ENCODE results near the gene A2M. TPM values are rescaled to one million over a fixed set of nuclear protein-coding genes. Genes with fewer than 3 reads are reported as not detected.

The A2M gene
- total RNA-seq, 2 experiments from 2014 or later: not detected

DNA sequence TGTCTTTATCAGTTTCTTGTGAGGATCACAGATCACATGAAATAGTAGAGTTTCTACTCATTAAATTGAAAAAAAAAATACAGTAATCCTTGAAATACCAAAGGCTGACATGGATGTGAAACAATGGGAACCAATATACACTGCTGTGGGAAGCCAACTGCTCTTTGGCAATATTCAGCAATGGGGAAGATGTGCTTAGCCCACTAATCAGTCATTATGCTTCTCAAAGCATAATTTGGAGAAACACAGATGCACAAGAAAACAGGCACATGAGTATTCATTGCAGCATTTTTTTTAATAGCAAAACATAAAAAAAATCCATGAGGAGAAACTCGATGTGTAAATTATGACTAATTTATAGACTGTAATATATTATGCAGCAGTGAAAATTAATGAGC, 40.6 kb downstream of the A2M start:
- H3K36me3 Mint-ChIP-seq: peaks cover 6% of the 10 kb centered on the region
- intact Hi-C loops (cut with micrococcal nuclease): no loop called here
- no peak for DNase-seq
- H3K4me1 Mint-ChIP-seq (ENCODE audit: low read depth): no peaks in the 10 kb centered on the region
- no peak overlapping the region for H3K4me3 Mint-ChIP-seq
- no peaks in the 10 kb centered on the region for H3K27me3 Mint-ChIP-seq
- ChIA-PET CTCF (no interaction called here), POLR2A (no interaction called here)
- H3K9me3 Mint-ChIP-seq: no peaks in the 10 kb centered on the region
- H3K27ac Mint-ChIP-seq: no peak overlapping the region

- intact Hi-C loops (cut with micrococcal nuclease): no loop called here
- no peak overlapping the region for H3K4me3 Mint-ChIP-seq
- H3K27ac Mint-ChIP-seq: no peak overlapping the region
- no peak for DNase-seq
- ChIA-PET POLR2A (no interaction called here), CTCF (no interaction called here)
- H3K4me1 Mint-ChIP-seq (ENCODE audit: low read depth): no peaks in the 10 kb centered on the region
- no peaks in the 10 kb centered on the region for H3K27me3 Mint-ChIP-seq
- H3K9me3 Mint-ChIP-seq: no peaks in the 10 kb centered on the region
- H3K36me3 Mint-ChIP-seq: peaks cover 6% of the 10 kb centered on the region
Measured at GRCh38 chr12:9074484-9075137, 41.1 kb downstream of the A2M start.

GRCh38 chr12:9073076-9073475, 42.6 kb downstream of the A2M start:
- no peaks in the 10 kb centered on the region for H3K4me1 Mint-ChIP-seq (ENCODE audit: low read depth)
- no peak overlapping the region for H3K27ac Mint-ChIP-seq
- CTCF ChIA-PET: no interaction called here
- H3K9me3 Mint-ChIP-seq: no peaks in the 10 kb centered on the region
- peaks cover 3% of the 10 kb centered on the region for H3K36me3 Mint-ChIP-seq
- no peak overlapping the region for H3K4me3 Mint-ChIP-seq
- intact Hi-C loops (cut with micrococcal nuclease): no loop called here
- H3K27me3 Mint-ChIP-seq: no peaks in the 10 kb centered on the region
- no peak for DNase-seq
- POLR2A ChIA-PET: no interaction called here

- POLR2A ChIA-PET: no interaction called here
- Mint-ChIP-seq H3K4me3 (no peak overlapping the region), H3K36me3 (peaks cover 3% of the 10 kb centered on the region), H3K27ac (no peak overlapping the region), H3K27me3 (no peaks in the 10 kb centered on the region), H3K9me3 (no peaks in the 10 kb centered on the region), H3K4me1 (ENCODE audit: low read depth) (no peaks in the 10 kb centered on the region)
- DNase-seq: no peak
- CTCF ChIA-PET: no interaction called here
- intact Hi-C loops (cut with micrococcal nuclease): no loop called here
Measured at GRCh38 chr12:9072481-9073038, 43.2 kb downstream of the A2M start.

- no peak for DNase-seq
- no peak overlapping the region for H3K4me3 Mint-ChIP-seq
- H3K27me3 Mint-ChIP-seq: no peaks in the 10 kb centered on the region
- no peak overlapping the region for H3K27ac Mint-ChIP-seq
- no peaks in the 10 kb centered on the region for H3K4me1 Mint-ChIP-seq (ENCODE audit: low read depth)
- ChIA-PET CTCF (no interaction called here), POLR2A (no interaction called here)
- H3K9me3 Mint-ChIP-seq: no peaks in the 10 kb centered on the region
- peaks cover 3% of the 10 kb centered on the region for H3K36me3 Mint-ChIP-seq
- intact Hi-C loops (cut with micrococcal nuclease): no loop called here
Measured at GRCh38 chr12:9071969-9072368, 43.8 kb downstream of the A2M start.

- no peak for DNase-seq
- no peaks in the 10 kb centered on the region for H3K4me1 Mint-ChIP-seq (ENCODE audit: low read depth)
- POLR2A ChIA-PET: no interaction called here
- no peaks in the 10 kb centered on the region for H3K9me3 Mint-ChIP-seq
- no peaks in the 10 kb centered on the region for H3K27me3 Mint-ChIP-seq
- H3K4me3 Mint-ChIP-seq: no peak overlapping the region
- H3K36me3 Mint-ChIP-seq: peaks cover 4% of the 10 kb centered on the region
- no peak overlapping the region for H3K27ac Mint-ChIP-seq
- intact Hi-C loops (cut with micrococcal nuclease): no loop called here
- CTCF ChIA-PET: no interaction called here
Measured at GRCh38 chr12:9071518-9071917, 44.2 kb downstream of the A2M start.

DNA sequence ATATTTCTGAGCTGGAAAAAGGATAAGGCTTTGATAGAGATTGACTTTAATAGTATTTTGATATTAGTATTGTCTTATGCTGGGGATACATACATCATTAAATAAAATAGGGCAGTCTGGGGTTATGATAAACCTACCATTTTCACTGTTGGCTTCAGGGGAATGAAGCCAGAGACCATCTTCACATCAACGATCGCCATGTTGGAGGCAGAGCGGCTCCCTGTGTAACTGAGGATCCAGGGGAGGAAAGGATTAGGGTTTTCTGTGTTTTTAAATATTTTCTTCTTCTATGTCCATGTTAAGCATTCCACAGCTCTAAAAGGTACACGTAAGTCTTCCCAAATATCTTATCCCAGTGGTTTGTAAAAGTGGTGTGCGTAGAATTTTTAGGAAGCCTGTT, 45.4 kb downstream of the A2M start:
- Mint-ChIP-seq H3K4me3 (no peak overlapping the region), H3K4me1 (ENCODE audit: low read depth) (no peaks in the 10 kb centered on the region), H3K36me3 (peaks cover 6% of the 10 kb centered on the region), H3K9me3 (no peaks in the 10 kb centered on the region), H3K27me3 (no peaks in the 10 kb centered on the region), H3K27ac (no peak overlapping the region)
- intact Hi-C loops (cut with micrococcal nuclease): no loop called here
- ChIA-PET CTCF (interaction anchor here (0.9 kb wide), 1 partner anchor 20 kb away, joined by 3 read pairs; no protein-coding TSS in a partner anchor), POLR2A (no interaction called here)
- no peak for DNase-seq

- peaks cover 6% of the 10 kb centered on the region for H3K36me3 Mint-ChIP-seq
- ChIA-PET POLR2A (no interaction called here), CTCF (no interaction called here)
- intact Hi-C loops (cut with micrococcal nuclease): loop anchor here (10.0 kb wide), 1 partner anchor 176 kb away; no protein-coding TSS in a partner anchor
- no peak overlapping the region for H3K27ac Mint-ChIP-seq
- no peak overlapping the region for H3K4me3 Mint-ChIP-seq
- no peaks in the 10 kb centered on the region for H3K27me3 Mint-ChIP-seq
- no peak for DNase-seq
- peaks cover 5% of the 10 kb centered on the region for H3K4me1 Mint-ChIP-seq (ENCODE audit: low read depth)
- H3K9me3 Mint-ChIP-seq: no peaks in the 10 kb centered on the region
Measured at GRCh38 chr12:9068600-9068999, 47.1 kb downstream of the A2M start.

DNA sequence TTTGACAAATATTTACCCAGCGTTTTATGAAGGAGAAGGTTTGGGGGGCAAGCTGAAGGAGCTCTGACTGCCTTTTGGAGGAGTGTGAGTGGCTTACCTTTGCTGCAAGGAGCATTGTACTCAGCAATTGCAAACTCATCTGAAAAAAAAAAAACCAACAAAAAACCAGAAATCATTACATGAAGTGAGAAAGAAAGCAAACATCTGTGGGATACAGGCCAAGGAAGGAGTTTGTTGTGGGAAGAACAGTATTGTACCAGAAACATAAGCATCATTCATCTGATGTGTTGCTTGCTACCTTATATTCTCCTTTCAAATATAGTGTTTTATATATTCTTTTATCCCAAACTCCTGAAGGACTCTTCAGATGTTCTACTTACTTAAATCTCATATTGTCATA, 47.6 kb downstream of the A2M start:
- Mint-ChIP-seq H3K4me3 (no peak overlapping the region), H3K36me3 (peaks cover 6% of the 10 kb centered on the region), H3K4me1 (ENCODE audit: low read depth) (peaks cover 7% of the 10 kb centered on the region), H3K27ac (no peak overlapping the region), H3K27me3 (no peaks in the 10 kb centered on the region), H3K9me3 (no peaks in the 10 kb centered on the region)
- DNase-seq: no peak
- POLR2A ChIA-PET: no interaction called here
- CTCF ChIA-PET: no interaction called here
- intact Hi-C loops (cut with micrococcal nuclease): loop anchor here (10.0 kb wide), 1 partner anchor 177 kb away; no protein-coding TSS in a partner anchor

DNA sequence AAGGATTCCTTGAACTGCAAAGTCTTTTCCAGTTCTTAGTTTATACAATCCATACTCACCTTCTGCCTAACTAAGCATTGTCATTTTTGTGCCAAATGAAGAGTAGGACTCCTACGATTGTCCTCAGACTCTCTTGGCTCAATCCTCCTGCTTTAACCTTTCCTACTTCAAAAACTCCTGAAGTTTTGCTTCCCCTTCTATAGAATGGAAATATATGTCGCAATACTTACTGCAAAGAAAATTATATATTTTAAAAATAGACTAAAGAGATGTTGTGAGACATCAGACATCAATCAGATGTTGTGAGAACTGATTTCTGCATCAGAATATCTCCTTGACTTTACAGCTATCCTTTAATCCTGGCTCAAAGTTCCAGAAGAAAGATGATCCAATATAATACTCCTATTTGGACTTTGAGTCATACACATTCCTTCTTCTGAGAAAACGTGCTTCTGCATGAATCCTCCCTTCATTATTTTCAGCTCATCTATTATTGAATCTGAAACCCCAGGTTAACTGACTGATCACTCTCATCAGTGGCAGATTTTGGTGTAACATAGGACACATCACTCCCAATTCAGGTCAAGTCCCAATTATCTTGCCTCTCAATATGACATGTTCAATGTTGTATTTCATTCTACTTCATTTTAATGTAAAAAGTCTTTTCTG, 48.8 kb downstream of the A2M start:
- POLR2A ChIA-PET: no interaction called here
- intact Hi-C loops (cut with micrococcal nuclease): loop anchor here (10.0 kb wide), 1 partner anchor 178 kb away; no protein-coding TSS in a partner anchor
- Mint-ChIP-seq H3K27me3 (no peaks in the 10 kb centered on the region), H3K9me3 (no peaks in the 10 kb centered on the region), H3K36me3 (peaks cover 6% of the 10 kb centered on the region), H3K4me1 (ENCODE audit: low read depth) (peaks cover 7% of the 10 kb centered on the region), H3K27ac (no peak overlapping the region), H3K4me3 (no peak overlapping the region)
- no peak for DNase-seq
- CTCF ChIA-PET: interaction anchor here (0.5 to 2.7 kb wide), 3 partner anchors 17 to 505 kb away, joined by 3 to 13 read pairs (median 6); no protein-coding TSS in a partner anchor

DNA sequence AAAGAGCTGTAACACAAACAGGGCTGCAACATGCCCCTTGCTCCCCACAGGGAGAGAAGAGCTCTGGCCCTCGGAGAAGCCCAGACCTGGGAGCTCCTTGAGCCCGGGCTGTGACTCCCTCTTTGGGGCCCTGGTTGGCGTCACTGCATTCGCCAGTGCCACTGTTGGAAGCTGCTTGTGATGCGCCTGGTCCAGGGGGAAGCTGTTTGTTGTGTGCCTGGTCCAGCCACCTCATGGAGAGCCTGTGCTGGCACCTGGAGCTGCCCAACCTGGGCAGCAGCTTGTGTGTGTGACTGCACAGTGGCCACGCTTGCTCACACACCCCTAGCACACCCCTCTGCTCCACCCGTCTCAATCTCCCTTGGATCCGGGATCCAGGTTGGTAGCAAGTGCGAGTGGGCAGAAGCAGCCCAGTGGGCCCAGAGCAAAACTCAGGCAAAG, 49.5 kb downstream of the A2M start:
- CTCF ChIA-PET: interaction anchor here (2.5 to 2.7 kb wide), 2 partner anchors 16 to 27 kb away, joined by 6 to 13 read pairs; no protein-coding TSS in a partner anchor
- intact Hi-C loops (cut with micrococcal nuclease): loop anchor here (10.0 kb wide), 1 partner anchor 179 kb away; no protein-coding TSS in a partner anchor
- POLR2A ChIA-PET: no interaction called here
- no peak overlapping the region for H3K27ac Mint-ChIP-seq
- H3K4me3 Mint-ChIP-seq: no peak overlapping the region
- peaks cover 6% of the 10 kb centered on the region for H3K36me3 Mint-ChIP-seq
- H3K4me1 Mint-ChIP-seq (ENCODE audit: low read depth): peaks cover 7% of the 10 kb centered on the region
- no peaks in the 10 kb centered on the region for H3K9me3 Mint-ChIP-seq
- no peak for DNase-seq
- H3K27me3 Mint-ChIP-seq: no peaks in the 10 kb centered on the region

- H3K4me1 Mint-ChIP-seq (ENCODE audit: low read depth): peaks cover 7% of the 10 kb centered on the region
- H3K9me3 Mint-ChIP-seq: no peaks in the 10 kb centered on the region
- H3K4me3 Mint-ChIP-seq: no peak overlapping the region
- H3K27ac Mint-ChIP-seq: no peak overlapping the region
- no peak for DNase-seq
- peaks cover 6% of the 10 kb centered on the region for H3K36me3 Mint-ChIP-seq
- H3K27me3 Mint-ChIP-seq: no peaks in the 10 kb centered on the region
- ChIA-PET CTCF (interaction anchor here (0.6 to 2.7 kb wide), 3 partner anchors 16 to 211 kb away, joined by 3 to 13 read pairs (median 6); no protein-coding TSS in a partner anchor), POLR2A (no interaction called here)
- intact Hi-C loops (cut with micrococcal nuclease): loop anchor here (10.0 kb wide), 1 partner anchor 179 kb away; no protein-coding TSS in a partner anchor
Measured at GRCh38 chr12:9065607-9065856, 50.2 kb downstream of the A2M start.
